ENCODE measurements around the gene VEGFA. TPM values are rescaled to one million over a fixed set of nuclear protein-coding genes. Genes with fewer than 3 reads are reported as not detected.

VEGFA gene
- total RNA-seq, 1 experiment from 2014 or later, result 112 TPM

- H3K4me3 ChIP-seq, result no peak overlapping the region
- no peaks in the 10 kb centered on the region for H3K79me2 ChIP-seq (ENCODE audit: low read depth)
- POLR2A ChIA-PET (ENCODE audit: unreplicated experiment), result no interaction called here
- TF ChIP-seq EZH2 (IDR thresholded peaks at IDR 0.05; ENCODE audit: low read depth), result no peak
- TF ChIP-seq, protein P1, sequence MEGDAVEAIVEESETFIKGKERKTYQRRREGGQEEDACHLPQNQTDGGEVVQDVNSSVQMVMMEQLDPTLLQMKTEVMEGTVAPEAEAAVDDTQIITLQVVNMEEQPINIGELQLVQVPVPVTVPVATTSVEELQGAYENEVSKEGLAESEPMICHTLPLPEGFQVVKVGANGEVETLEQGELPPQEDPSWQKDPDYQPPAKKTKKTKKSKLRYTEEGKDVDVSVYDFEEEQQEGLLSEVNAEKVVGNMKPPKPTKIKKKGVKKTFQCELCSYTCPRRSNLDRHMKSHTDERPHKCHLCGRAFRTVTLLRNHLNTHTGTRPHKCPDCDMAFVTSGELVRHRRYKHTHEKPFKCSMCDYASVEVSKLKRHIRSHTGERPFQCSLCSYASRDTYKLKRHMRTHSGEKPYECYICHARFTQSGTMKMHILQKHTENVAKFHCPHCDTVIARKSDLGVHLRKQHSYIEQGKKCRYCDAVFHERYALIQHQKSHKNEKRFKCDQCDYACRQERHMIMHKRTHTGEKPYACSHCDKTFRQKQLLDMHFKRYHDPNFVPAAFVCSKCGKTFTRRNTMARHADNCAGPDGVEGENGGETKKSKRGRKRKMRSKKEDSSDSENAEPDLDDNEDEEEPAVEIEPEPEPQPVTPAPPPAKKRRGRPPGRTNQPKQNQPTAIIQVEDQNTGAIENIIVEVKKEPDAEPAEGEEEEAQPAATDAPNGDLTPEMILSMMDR (conservative IDR thresholded peaks at IDR 0.05), result no peak
- peaks cover 7% of the 10 kb centered on the region for H3K4me1 ChIP-seq (replicated peaks; ENCODE audit: insufficient read depth)
- H3K9me2 ChIP-seq (ENCODE audit: insufficient read depth), result no peaks in the 10 kb centered on the region
- no TSS peak for BruUV-seq (replicated peaks)
- DNase-seq, result no peak
- CTCF ChIA-PET, result no interaction called here
- H3K4me2 ChIP-seq, result no peak overlapping the region
- H3K9me3 ChIP-seq (ENCODE audit: insufficient read depth, low read depth), result no peaks in the 10 kb centered on the region
- no peaks in the 10 kb centered on the region for H3K27me3 ChIP-seq (ENCODE audit: insufficient read depth, low read depth)
- H4K20me1 ChIP-seq (ENCODE audit: insufficient read depth), result no peaks in the 10 kb centered on the region
- H3K27ac ChIP-seq, result no peak overlapping the region
- H3K36me3 ChIP-seq (ENCODE audit: low read depth), result no peaks in the 10 kb centered on the region
- peaks cover 3% of the 10 kb centered on the region; the same call in 1 of the 2 replicates for H3F3A ChIP-seq (ENCODE audit: insufficient read depth, low read depth)
- no peak overlapping the region for H2AFZ ChIP-seq
- intact Hi-C loops (cut with micrococcal nuclease; ENCODE audit: unreplicated experiment), result no loop called here
Observed at GRCh38 chr6:43749461-43749860, 20.6 kb upstream of the VEGFA start.

- TF ChIP-seq, protein P1 (conservative IDR thresholded peaks at IDR 0.05), result no peak
- TF ChIP-seq EZH2 (IDR thresholded peaks at IDR 0.05; ENCODE audit: low read depth), result no peak
- no peaks in the 10 kb centered on the region for H3K9me2 ChIP-seq (ENCODE audit: insufficient read depth)
- BruUV-seq (replicated peaks), result no TSS peak
- H3K4me3 ChIP-seq, result no peak overlapping the region
- intact Hi-C loops (cut with micrococcal nuclease; ENCODE audit: unreplicated experiment), result no loop called here
- H2AFZ ChIP-seq, result no peak overlapping the region
- ChIA-PET POLR2A (ENCODE audit: unreplicated experiment) (no interaction called here), CTCF (no interaction called here)
- no peak overlapping the region for H3K4me2 ChIP-seq
- H3K27me3 ChIP-seq (ENCODE audit: insufficient read depth, low read depth), result no peaks in the 10 kb centered on the region
- H3F3A ChIP-seq (ENCODE audit: insufficient read depth, low read depth), result peaks cover 3% of the 10 kb centered on the region; the same call in 1 of the 2 replicates
- no peaks in the 10 kb centered on the region for H4K20me1 ChIP-seq (ENCODE audit: insufficient read depth)
- peaks cover 3% of the 10 kb centered on the region for H3K4me1 ChIP-seq (replicated peaks; ENCODE audit: insufficient read depth)
- H3K79me2 ChIP-seq (ENCODE audit: low read depth), result no peaks in the 10 kb centered on the region
- H3K27ac ChIP-seq, result no peak overlapping the region
- H3K9me3 ChIP-seq (ENCODE audit: insufficient read depth, low read depth), result no peaks in the 10 kb centered on the region
- DNase-seq, result no peak
- no peaks in the 10 kb centered on the region for H3K36me3 ChIP-seq (ENCODE audit: low read depth)
Observed at GRCh38 chr6:43750622-43751021, 19.4 kb upstream of the VEGFA start.

DNA sequence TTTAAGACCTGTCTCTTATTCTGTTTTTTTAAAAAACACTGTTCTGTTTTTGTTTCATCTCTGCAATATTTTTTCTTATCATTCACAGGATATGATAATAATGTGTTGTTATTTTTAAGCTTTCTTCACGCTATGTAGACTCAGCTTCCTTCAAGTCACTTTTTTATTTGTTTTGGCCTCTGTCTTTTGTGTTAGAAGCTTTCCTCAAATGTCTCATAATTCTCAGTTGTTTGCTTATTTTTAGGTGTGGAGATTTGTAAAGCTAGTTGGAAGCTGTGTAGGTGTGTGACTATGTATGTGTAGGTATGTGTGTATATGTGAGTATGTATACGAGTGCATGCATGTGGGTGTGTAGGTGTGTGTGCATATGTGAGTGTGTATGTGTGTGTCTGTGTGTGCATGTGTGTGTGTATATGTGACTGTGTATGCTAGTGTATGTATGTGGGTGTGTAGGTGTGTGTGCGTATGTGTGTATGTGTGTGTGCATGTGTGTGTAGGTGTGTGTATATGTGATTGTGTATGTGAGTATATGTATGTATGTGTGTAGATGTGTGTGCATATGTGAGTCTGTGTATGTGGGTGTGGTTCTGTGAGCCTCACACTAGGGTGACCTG lies 16.3 kb upstream of the VEGFA start:
- no peak for TF ChIP-seq EZH2 (IDR thresholded peaks at IDR 0.05; ENCODE audit: low read depth)
- TF ChIP-seq, protein P1 (conservative IDR thresholded peaks at IDR 0.05), result no peak
- no peak overlapping the region for H3K27ac ChIP-seq
- H3K79me2 ChIP-seq (ENCODE audit: low read depth), result no peaks in the 10 kb centered on the region
- no peak overlapping the region for H3K4me2 ChIP-seq
- no peaks in the 10 kb centered on the region for H3K36me3 ChIP-seq (ENCODE audit: low read depth)
- no peaks in the 10 kb centered on the region for H3K9me3 ChIP-seq (ENCODE audit: insufficient read depth, low read depth)
- ChIA-PET CTCF (no interaction called here), POLR2A (ENCODE audit: unreplicated experiment) (interaction anchor here (0.5 kb wide), 1 partner anchor 331 kb away, joined by 26 read pairs; no protein-coding TSS in a partner anchor)
- BruUV-seq (replicated peaks), result no TSS peak
- no peak overlapping the region for H2AFZ ChIP-seq
- no peak for DNase-seq
- no peaks in the 10 kb centered on the region for H3K27me3 ChIP-seq (ENCODE audit: insufficient read depth, low read depth)
- H3K9me2 ChIP-seq (ENCODE audit: insufficient read depth), result no peaks in the 10 kb centered on the region
- H3F3A ChIP-seq (ENCODE audit: insufficient read depth, low read depth), result peaks cover 3% of the 10 kb centered on the region; the same call in 1 of the 2 replicates
- no peak overlapping the region for H3K4me3 ChIP-seq
- intact Hi-C loops (cut with micrococcal nuclease; ENCODE audit: unreplicated experiment), result no loop called here
- H3K4me1 ChIP-seq (replicated peaks; ENCODE audit: insufficient read depth), result no peaks in the 10 kb centered on the region
- H4K20me1 ChIP-seq (ENCODE audit: insufficient read depth), result no peaks in the 10 kb centered on the region

All from PC-9 (cell line).